C1 segment of cervical spinal cord (tissue), 14 donors: Measurements from ENCODE around the gene MSLN.

ENCODE experiments used
- DNase-seq, 14 donors: peaks; one replicate each; lab custom pipeline; 2025; lab: John Stamatoyannopoulos, UW

MSLN gene

GRCh38 chr16:722835-723633 is 37.5 kb upstream of the MSLN start:
- DNase-seq: no peak

GRCh38 chr16:723695-724094 is 36.8 kb upstream of the MSLN start:
- DNase-seq: no peak

GRCh38 chr16:724188-725040 is 36.1 kb upstream of the MSLN start:
- no peak for DNase-seq

- DNase-seq: no peak
Measured at GRCh38 chr16:725041-725376, 35.5 kb upstream of the MSLN start.

GRCh38 chr16:725463-726187 is 34.9 kb upstream of the MSLN start:
- no peak for DNase-seq

GRCh38 chr16:726188-726437 is 34.4 kb upstream of the MSLN start:
- no peak for DNase-seq

GRCh38 chr16:726438-727290 is 33.9 kb upstream of the MSLN start, which contains the start of the genes CCDC78 and HAGHL:
Gene CCDC78, minus strand, starts transcription at chr16:726443. Its CDS starts 76 bp downstream, at chr16:726367.
Gene HAGHL, plus strand, starts transcription at chr16:727106. Its CDS starts 404 bp downstream, at chr16:727510.
- peak in 11 of 14 donors; percentile 29 to 82 (median 58) for DNase-seq

GRCh38 chr16:727291-727977 is 33.1 kb upstream of the MSLN start:
- no peak for DNase-seq

GRCh38 chr16:728131-728889 is 32.2 kb upstream of the MSLN start:
- DNase-seq: peak in 12 of 14 donors; percentile 26 to 71 (median 63)

- no peak for DNase-seq
Measured at GRCh38 chr16:728890-729744, 31.4 kb upstream of the MSLN start.

GRCh38 chr16:729768-730665 is 30.5 kb upstream of the MSLN start:
- no peak for DNase-seq

- no peak for DNase-seq
Measured at GRCh38 chr16:730666-731509, 29.6 kb upstream of the MSLN start.

GRCh38 chr16:732332-732731 is 28.2 kb upstream of the MSLN start:
- DNase-seq: no peak

GRCh38 chr16:732936-733335 is 27.6 kb upstream of the MSLN start:
- DNase-seq: no peak

GRCh38 chr16:733382-734207 is 26.9 kb upstream of the MSLN start:
- DNase-seq: no peak
